Muscle layer of colon (tissue), 2 donors: ENCODE measurements around the gene RAI1.

Source experiments
- H3K27ac ChIP-seq: one replicate; pipeline ENCODE4 v1.7.0; 2013; ENCODE audit warnings: low read depth, mild to moderate bottlenecking, low read length, moderate library complexity
- H3K27me3 ChIP-seq, 2 donors: one replicate each; pipeline ENCODE4 v1.7.0; 2013; ENCODE audit warnings: low read length in 2 of 2, mild to moderate bottlenecking in 2 of 2; ENCODE audit not compliant: insufficient read depth in 2 of 2, control insufficient read depth in 1 of 2
- H3K36me3 ChIP-seq: one replicate; pipeline ENCODE4 v1.7.0; 2013; ENCODE audit warnings: mild to moderate bottlenecking, low read length; ENCODE audit not compliant: insufficient read depth
- H3K4me1 ChIP-seq: one replicate; pipeline ENCODE4 v1.7.0; 2013; ENCODE audit warnings: mild to moderate bottlenecking, low read length; ENCODE audit not compliant: insufficient read depth
- H3K4me3 ChIP-seq, 2 donors: one replicate each; pipeline ENCODE4 v1.7.0; 2013; ENCODE audit warnings: low read length in 2 of 2, low read depth in 1 of 2, mild to moderate bottlenecking in 1 of 2, moderate library complexity in 1 of 2
- H3K9ac ChIP-seq: one replicate; pipeline ENCODE4 v1.7.0; 2013; ENCODE audit warnings: low read length
- H3K9me3 ChIP-seq: one replicate; pipeline ENCODE4 v1.7.0; 2013; ENCODE audit warnings: mild to moderate bottlenecking, low read length
- donor health status: abdominal sarcoma.
- donor health status: Adenocarcinoma of cecum.

Gene RAI1

DNA sequence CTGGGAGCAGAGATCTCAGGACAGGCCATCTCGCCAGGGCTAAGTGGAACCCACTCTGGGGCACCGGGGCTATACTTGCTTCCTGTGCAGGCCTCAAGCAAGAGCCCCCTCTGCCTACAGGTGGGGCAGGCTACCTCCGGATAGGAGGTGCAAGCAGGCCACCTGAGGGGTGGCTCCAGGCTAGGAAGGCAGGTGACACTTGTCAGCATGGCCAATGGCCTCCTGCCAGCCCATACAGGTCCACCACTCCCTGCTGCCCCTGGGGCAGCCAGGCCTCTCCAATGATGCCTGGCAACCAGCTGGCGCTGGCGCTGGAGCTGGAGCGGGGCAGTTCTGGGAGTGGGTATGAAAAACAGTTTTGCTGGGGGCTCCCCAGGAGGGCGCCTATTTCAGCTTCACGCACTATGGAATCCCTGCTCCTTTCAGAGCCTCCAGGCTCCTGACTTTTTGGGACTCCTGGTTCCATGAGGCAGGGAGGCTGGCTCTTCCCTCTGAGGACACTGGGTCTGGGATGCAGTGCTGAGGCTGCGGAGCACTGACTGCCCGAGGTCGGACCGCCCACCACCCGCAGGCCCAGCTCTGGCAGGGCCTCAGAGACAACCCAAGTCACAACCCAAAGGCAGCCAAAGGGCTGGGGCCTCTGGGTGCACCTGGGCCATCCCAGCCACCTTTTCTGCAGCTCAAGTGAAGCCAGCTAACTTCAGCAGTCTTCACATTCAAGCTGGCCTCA, 164.0 kb downstream of the RAI1 start:
- Histone ChIP-seq H3K27ac (no peak overlapping the region), H3K9me3 (no peaks in the 10 kb centered on the region), H3K4me1 (peaks cover 32% of the 10 kb centered on the region), H3K27me3 (no peaks in the 10 kb centered on the region), H3K9ac (no peak overlapping the region), H3K4me3 (no peak overlapping the region), H3K36me3 (peaks cover 11% of the 10 kb centered on the region)

GRCh38 chr17:17846003-17846402, 164.7 kb downstream of the RAI1 start:
- Histone ChIP-seq H3K27me3 (no peaks in the 10 kb centered on the region), H3K4me3 (no peak overlapping the region), H3K9ac (no peak overlapping the region), H3K9me3 (no peaks in the 10 kb centered on the region), H3K36me3 (peaks cover 16% of the 10 kb centered on the region), H3K27ac (no peak overlapping the region), H3K4me1 (peaks cover 33% of the 10 kb centered on the region)

GRCh38 chr17:17846645-17847044, 165.4 kb downstream of the RAI1 start:
- Histone ChIP-seq H3K4me3 (no peak overlapping the region), H3K27me3 (no peaks in the 10 kb centered on the region), H3K27ac (no peak overlapping the region), H3K36me3 (peaks cover 16% of the 10 kb centered on the region), H3K4me1 (peaks cover 27% of the 10 kb centered on the region), H3K9me3 (no peaks in the 10 kb centered on the region), H3K9ac (no peak overlapping the region)

- Histone ChIP-seq H3K4me1 (peaks cover 25% of the 10 kb centered on the region), H3K4me3 (no peak overlapping the region), H3K27me3 (no peaks in the 10 kb centered on the region), H3K9ac (no peak overlapping the region), H3K9me3 (no peaks in the 10 kb centered on the region), H3K36me3 (peaks cover 16% of the 10 kb centered on the region), H3K27ac (no peak overlapping the region)
These were observed 165.9 kb downstream of the RAI1 start for GRCh38 chr17:17847118-17847689.

DNA sequence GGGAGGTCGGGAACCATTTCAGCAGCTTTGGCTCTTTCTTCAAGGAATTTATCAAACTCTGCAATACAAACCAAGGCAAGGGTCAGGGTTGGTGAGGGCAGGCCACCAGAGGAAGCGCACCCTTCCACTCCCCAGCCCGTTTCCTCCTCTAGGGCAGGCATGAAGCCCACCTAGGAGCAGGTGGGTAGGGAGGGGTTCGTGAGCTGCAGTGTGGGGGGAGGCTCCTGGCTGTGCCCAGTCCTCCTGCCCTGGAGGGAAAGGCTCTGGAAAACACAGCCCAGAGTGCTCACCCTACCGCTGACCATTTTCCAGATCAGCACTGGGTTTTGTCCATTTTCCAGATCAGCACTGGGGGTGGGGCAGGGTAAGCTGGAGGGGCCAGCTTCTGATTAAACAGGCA, 166.5 kb downstream of the RAI1 start:
- H3K36me3 ChIP-seq = peaks cover 16% of the 10 kb centered on the region
- H3K4me1 ChIP-seq = peaks cover 25% of the 10 kb centered on the region
- H3K4me3 ChIP-seq = no peak overlapping the region
- H3K9me3 ChIP-seq = no peaks in the 10 kb centered on the region
- H3K27me3 ChIP-seq = no peaks in the 10 kb centered on the region
- H3K27ac ChIP-seq = no peak overlapping the region
- no peak overlapping the region for H3K9ac ChIP-seq

- H3K27ac ChIP-seq = no peak overlapping the region
- H3K4me3 ChIP-seq = no peak overlapping the region
- H3K9ac ChIP-seq = no peak overlapping the region
- peaks cover 25% of the 10 kb centered on the region for H3K4me1 ChIP-seq
- peaks cover 16% of the 10 kb centered on the region for H3K36me3 ChIP-seq
- H3K27me3 ChIP-seq = no peaks in the 10 kb centered on the region
- H3K9me3 ChIP-seq = no peaks in the 10 kb centered on the region
These were observed 167.2 kb downstream of the RAI1 start for GRCh38 chr17:17848311-17849082.

GRCh38 chr17:17849147-17849820, 168.0 kb downstream of the RAI1 start:
- H3K9ac ChIP-seq = no peak overlapping the region
- peaks cover 16% of the 10 kb centered on the region for H3K36me3 ChIP-seq
- H3K9me3 ChIP-seq = no peaks in the 10 kb centered on the region
- H3K4me3 ChIP-seq = peak overlapping the region in 1 of 2 donors; percentile 5
- H3K27ac ChIP-seq = peak overlapping the region; percentile 78
- H3K27me3 ChIP-seq = no peaks in the 10 kb centered on the region
- peaks cover 25% of the 10 kb centered on the region for H3K4me1 ChIP-seq

- H3K27ac ChIP-seq = peak overlapping the region; percentile 78
- peaks cover 16% of the 10 kb centered on the region for H3K36me3 ChIP-seq
- no peaks in the 10 kb centered on the region for H3K27me3 ChIP-seq
- no peak overlapping the region for H3K9ac ChIP-seq
- H3K9me3 ChIP-seq = no peaks in the 10 kb centered on the region
- peaks cover 25% of the 10 kb centered on the region for H3K4me1 ChIP-seq
- no peak overlapping the region for H3K4me3 ChIP-seq
These were observed 168.7 kb downstream of the RAI1 start for GRCh38 chr17:17849845-17850373.

DNA sequence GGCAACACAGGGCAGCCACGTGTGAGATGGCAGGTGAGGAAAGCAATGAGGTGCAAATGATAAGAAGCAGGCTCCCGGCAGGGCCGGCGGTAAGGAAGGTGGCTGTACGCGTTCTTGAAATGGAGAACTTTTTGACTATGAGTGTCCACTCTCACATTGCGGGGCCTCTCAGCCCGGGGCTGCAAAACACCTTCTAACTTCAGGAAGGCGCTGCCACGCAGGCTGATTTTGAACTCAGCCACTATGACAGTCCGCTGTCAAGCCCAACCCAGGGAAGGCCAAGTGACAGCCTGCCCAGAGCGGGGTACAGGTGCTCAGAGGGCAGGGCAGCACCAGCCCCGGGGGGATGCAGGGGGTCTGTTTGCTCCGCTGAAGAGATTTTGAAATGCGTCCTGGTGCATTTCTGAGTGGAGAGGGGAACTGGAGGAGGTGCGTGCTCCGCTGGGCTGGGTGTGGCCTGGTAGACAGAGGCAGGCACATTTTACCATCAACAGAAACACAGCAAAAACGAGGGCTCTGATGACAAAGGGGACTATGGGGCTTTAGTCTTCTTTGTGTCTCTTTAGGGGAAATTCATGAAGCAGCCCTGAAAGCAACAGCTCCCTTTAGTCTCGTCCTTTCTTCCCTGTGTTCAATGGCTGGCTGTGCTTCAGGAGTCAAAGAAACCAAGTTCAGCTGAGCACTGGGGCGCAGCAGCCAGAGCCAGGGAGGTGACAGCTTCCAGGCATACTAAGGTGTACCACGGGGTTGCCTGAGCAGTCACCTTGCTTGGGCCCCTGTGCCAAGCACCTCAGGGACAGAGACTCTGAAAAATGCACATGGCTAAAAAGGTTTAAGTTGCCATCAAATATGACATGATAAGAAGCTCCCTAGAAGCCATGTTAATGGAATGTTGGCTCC, 170.1 kb downstream of the RAI1 start:
- H3K27me3 ChIP-seq = no peaks in the 10 kb centered on the region
- peaks cover 16% of the 10 kb centered on the region for H3K36me3 ChIP-seq
- H3K27ac ChIP-seq = no peak overlapping the region
- H3K9ac ChIP-seq = no peak overlapping the region
- H3K4me1 ChIP-seq = peaks cover 25% of the 10 kb centered on the region
- no peak overlapping the region for H3K4me3 ChIP-seq
- H3K9me3 ChIP-seq = no peaks in the 10 kb centered on the region

- Histone ChIP-seq H3K4me1 (peaks cover 25% of the 10 kb centered on the region), H3K27ac (no peak overlapping the region), H3K9ac (no peak overlapping the region), H3K9me3 (no peaks in the 10 kb centered on the region), H3K27me3 (no peaks in the 10 kb centered on the region), H3K4me3 (no peak overlapping the region), H3K36me3 (peaks cover 15% of the 10 kb centered on the region)
These were observed 171.7 kb downstream of the RAI1 start for GRCh38 chr17:17852930-17853329.
